Immature natural killer cell (primary cell): ENCODE measurements around the gene PDIA6. TPM values are rescaled to one million over a fixed set of nuclear protein-coding genes. Genes with fewer than 3 reads are reported as not detected.
"Not testable (repeated sequence)": the region's sequence is repeated elsewhere in the genome, so short reads cannot be mapped to it uniquely, and the experiment has no call there.

Experiments
- DNase-seq, 3 donors: peaks; one replicate each; pipeline ENCODE4 v3.0.0; 2022; ENCODE audit warnings: mixed read lengths in 1 of 3
- H3K27ac Mint-ChIP-seq, 6 donors: one replicate each; pipeline ENCODE4 v1.8.0; 2020; ENCODE audit warnings: mixed read lengths in 6 of 6, mild to moderate bottlenecking in 5 of 6, inconsistent platforms in 4 of 6, moderate library complexity in 3 of 6
- H3K27me3 Mint-ChIP-seq, 3 donors: one replicate each; pipeline ENCODE4 v1.8.0; 2020 to 2021; ENCODE audit warnings: low read depth in 3 of 3, mild to moderate bottlenecking in 3 of 3, mixed read lengths in 3 of 3, moderate library complexity in 3 of 3, inconsistent platforms in 1 of 3
- H3K36me3 Mint-ChIP-seq, 3 donors: one replicate each; pipeline ENCODE4 v1.8.0; 2020; ENCODE audit warnings: mixed read lengths in 3 of 3, inconsistent platforms in 2 of 3, mild to moderate bottlenecking in 2 of 3
- H3K4me1 Mint-ChIP-seq, 2 donors: one replicate each; pipeline ENCODE4 v1.8.0; 2020; ENCODE audit warnings: inconsistent platforms in 2 of 2, mild to moderate bottlenecking in 2 of 2, mixed read lengths in 2 of 2, moderate library complexity in 1 of 2
- H3K4me3 Mint-ChIP-seq, 5 donors: one replicate each; pipeline ENCODE4 v1.8.0; 2020; ENCODE audit warnings: mild to moderate bottlenecking in 5 of 5, mixed read lengths in 5 of 5, inconsistent platforms in 3 of 5, moderate library complexity in 3 of 5
- H3K9me3 Mint-ChIP-seq, 6 donors: one replicate each; pipeline ENCODE4 v1.8.0; 2020; ENCODE audit warnings: mild to moderate bottlenecking in 6 of 6, mixed read lengths in 6 of 6, inconsistent platforms in 4 of 6, moderate library complexity in 3 of 6
- polyA plus RNA-seq, 3 donors: library from polyadenylated mRNA; unstranded; fragments of 300-500 nt; fragmentation: Illumina TruSeq; gene quantifications; one replicate each; pipeline ENCODE4 v1.2.3, GENCODE V29; 2021

Gene PDIA6
- polyA plus RNA-seq, 3 donors from 2014 or later, result 216 to 424 (median 229) TPM

DNA sequence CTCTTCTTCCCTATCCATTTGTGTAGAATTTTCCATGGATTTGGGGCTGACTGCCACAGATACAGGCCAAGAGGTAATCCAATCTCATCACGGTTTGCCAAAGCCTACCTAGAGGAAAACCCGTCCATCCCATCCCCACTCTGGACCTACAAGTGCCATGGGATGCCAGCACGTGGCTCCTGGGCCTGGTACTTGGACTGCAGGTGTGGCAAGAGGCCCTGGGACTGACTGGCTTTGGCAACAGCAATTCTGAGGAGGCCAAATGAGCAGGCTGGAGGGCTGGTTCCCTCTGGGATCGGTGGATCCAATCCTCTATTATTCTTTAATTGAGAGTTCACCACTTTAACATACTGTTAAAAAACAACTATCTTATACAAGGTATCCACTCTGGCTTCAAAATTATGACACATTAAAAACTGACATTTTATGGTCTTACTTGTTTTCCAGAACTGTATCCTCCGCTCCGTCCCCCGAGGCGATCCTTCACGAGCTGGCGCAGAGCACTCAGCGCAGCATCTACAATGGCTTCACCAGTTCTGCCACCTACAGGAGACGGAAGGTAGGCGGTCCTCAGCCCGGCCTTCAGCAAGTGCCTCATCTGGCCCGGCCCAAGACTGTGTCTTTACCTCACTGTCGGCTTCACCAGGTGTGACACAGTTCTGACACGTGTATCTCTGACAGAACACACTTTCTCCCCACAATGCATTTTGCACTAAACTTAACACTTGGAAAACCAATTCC is 19.8 kb downstream of the PDIA6 start:
- Mint-ChIP-seq H3K36me3 (peaks cover 7 to 63% (median 41%) of the 10 kb centered on the region in 3 donors), H3K9me3 (no peaks in the 10 kb centered on the region), H3K27me3 (peaks cover 0 to 2% (median 0%) of the 10 kb centered on the region in 3 donors), H3K4me3 (no peak overlapping the region), H3K27ac (peak overlapping the region in 4 of 6 donors; percentile 12 to 94 (median 64)), H3K4me1 (peaks cover 6 to 15% of the 10 kb centered on the region in 2 donors)
- DNase-seq, result no peak

GRCh38 chr2:10792001-10792634 is 20.5 kb downstream of the PDIA6 start:
- peaks cover 0 to 2% (median 0%) of the 10 kb centered on the region in 3 donors for H3K27me3 Mint-ChIP-seq
- H3K4me1 Mint-ChIP-seq, result peaks cover 6 to 15% of the 10 kb centered on the region in 2 donors
- H3K36me3 Mint-ChIP-seq, result peaks cover 12 to 67% (median 41%) of the 10 kb centered on the region in 3 donors
- DNase-seq, result no peak
- no peaks in the 10 kb centered on the region for H3K9me3 Mint-ChIP-seq
- peak overlapping the region in 5 of 6 donors; percentile 35 to 94 (median 78) for H3K27ac Mint-ChIP-seq
- no peak overlapping the region for H3K4me3 Mint-ChIP-seq

GRCh38 chr2:10790228-10790973 is 22.2 kb downstream of the PDIA6 start:
- Mint-ChIP-seq H3K4me1 (peaks cover under 1 to 15% of the 10 kb centered on the region in 2 donors), H3K9me3 (no peaks in the 10 kb centered on the region), H3K36me3 (peaks cover 18 to 68% (median 44%) of the 10 kb centered on the region in 3 donors), H3K27ac (peak overlapping the region in 5 of 6 donors; percentile 45 to 94 (median 78)), H3K27me3 (no peaks in the 10 kb centered on the region), H3K4me3 (peak overlapping the region in 3 of 5 donors; percentile 72 to 83 (median 72))
- DNase-seq, result peak in 1 of 3 donors; percentile 12

DNA sequence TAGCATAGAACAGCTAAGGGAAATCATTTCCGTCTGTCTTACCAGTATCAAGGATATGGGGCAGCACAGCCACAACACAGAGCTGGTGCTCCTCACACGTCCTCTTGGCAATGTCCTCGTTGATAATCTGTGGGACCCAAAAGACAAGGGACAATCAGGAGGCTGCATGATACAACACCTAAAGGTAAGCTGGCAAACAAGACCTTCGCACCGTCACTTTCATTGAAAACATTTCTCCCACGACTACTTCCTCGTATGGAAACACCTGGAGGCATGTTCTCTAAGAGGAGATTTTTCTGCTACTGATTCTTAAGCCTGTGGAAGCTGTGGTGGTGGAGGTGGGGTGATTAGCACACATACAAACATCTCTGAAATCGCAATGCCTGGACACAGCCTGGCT is 23.7 kb downstream of the PDIA6 start:
- H3K27me3 Mint-ChIP-seq, result no peaks in the 10 kb centered on the region
- H3K9me3 Mint-ChIP-seq, result no peaks in the 10 kb centered on the region
- peak overlapping the region in 1 of 6 donors; percentile 20 for H3K27ac Mint-ChIP-seq
- H3K4me3 Mint-ChIP-seq, result no peak overlapping the region
- peaks cover 0 to 15% of the 10 kb centered on the region in 2 donors for H3K4me1 Mint-ChIP-seq
- no peak for DNase-seq
- H3K36me3 Mint-ChIP-seq, result peaks cover 20 to 70% (median 48%) of the 10 kb centered on the region in 3 donors

- peaks cover 0 to 13% of the 10 kb centered on the region in 2 donors for H3K4me1 Mint-ChIP-seq
- no peak overlapping the region for H3K4me3 Mint-ChIP-seq
- H3K9me3 Mint-ChIP-seq, result no peaks in the 10 kb centered on the region
- peaks cover 25 to 72% (median 51%) of the 10 kb centered on the region in 3 donors for H3K36me3 Mint-ChIP-seq
- peak in 1 of 3 donors; percentile 8 for DNase-seq
- peak overlapping the region in 1 of 6 donors; percentile 9 for H3K27ac Mint-ChIP-seq
- no peaks in the 10 kb centered on the region for H3K27me3 Mint-ChIP-seq
Measured at GRCh38 chr2:10787176-10787968, 25.2 kb downstream of the PDIA6 start.

DNA sequence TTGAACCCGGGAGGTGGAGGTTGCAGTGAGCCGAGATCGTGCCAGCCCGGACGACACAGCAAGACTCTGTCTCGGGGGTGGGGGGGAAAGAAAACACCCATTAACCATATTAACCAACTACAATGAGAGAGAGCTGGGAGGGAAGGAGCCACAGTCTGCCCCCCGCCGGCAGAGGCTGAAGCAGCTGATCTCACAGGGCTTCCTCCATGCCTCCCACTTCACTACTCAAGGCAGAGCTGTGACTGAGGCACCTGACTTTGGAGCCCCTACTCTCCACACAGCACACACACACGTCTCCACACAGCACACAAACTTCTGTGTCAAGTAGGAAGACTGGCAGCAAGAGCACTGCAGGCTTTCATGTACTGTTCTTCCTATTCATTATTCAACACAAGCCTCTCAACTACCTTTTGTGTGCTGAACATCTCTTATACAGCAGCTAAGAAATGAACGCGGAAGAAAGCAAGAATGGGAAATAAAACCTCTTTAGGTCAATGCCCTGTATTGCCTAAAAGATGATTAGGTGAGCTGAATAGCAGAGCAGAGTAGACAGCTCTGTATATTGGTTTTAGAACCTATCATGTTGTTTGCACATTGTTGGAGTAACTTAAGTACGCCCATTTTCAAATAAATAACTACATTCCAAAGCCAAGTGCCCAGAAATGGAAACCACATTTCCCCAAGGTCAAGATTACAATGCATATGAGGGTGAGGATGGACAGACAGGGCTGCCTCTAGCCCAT is 26.2 kb downstream of the PDIA6 start:
- Mint-ChIP-seq H3K9me3 (no peaks in the 10 kb centered on the region), H3K4me1 (peaks cover 0 to 11% of the 10 kb centered on the region in 2 donors), H3K27ac (peak overlapping the region in 1 of 6 donors; percentile 23), H3K27me3 (no peaks in the 10 kb centered on the region), H3K36me3 (peaks cover 23 to 70% (median 46%) of the 10 kb centered on the region in 3 donors), H3K4me3 (no peak overlapping the region)
- no peak for DNase-seq

GRCh38 chr2:10785260-10785659 is 27.3 kb downstream of the PDIA6 start:
- H3K27me3 Mint-ChIP-seq, result no peaks in the 10 kb centered on the region
- no peaks in the 10 kb centered on the region for H3K9me3 Mint-ChIP-seq
- no peak for DNase-seq
- no peak overlapping the region for H3K4me3 Mint-ChIP-seq
- H3K36me3 Mint-ChIP-seq, result peaks cover 19 to 66% (median 37%) of the 10 kb centered on the region in 3 donors
- peak overlapping the region in 1 of 6 donors; percentile 23 for H3K27ac Mint-ChIP-seq
- peaks cover 0 to 4% of the 10 kb centered on the region in 2 donors for H3K4me1 Mint-ChIP-seq

- Mint-ChIP-seq H3K27me3 (no peaks in the 10 kb centered on the region), H3K9me3 (no peaks in the 10 kb centered on the region), H3K4me1 (peaks cover 0 to 2% of the 10 kb centered on the region in 2 donors), H3K27ac (no peak overlapping the region), H3K4me3 (no peak overlapping the region), H3K36me3 (peaks cover 19 to 67% (median 37%) of the 10 kb centered on the region in 3 donors)
- DNase-seq, result no peak
Measured at GRCh38 chr2:10784719-10785118, 27.9 kb downstream of the PDIA6 start.

GRCh38 chr2:10783421-10783820 is 29.2 kb downstream of the PDIA6 start:
- Mint-ChIP-seq H3K27ac (peak overlapping the region in 1 of 6 donors; percentile 61), H3K4me3 (no peak overlapping the region), H3K9me3 (no peaks in the 10 kb centered on the region), H3K27me3 (peaks cover 0 to 1% (median 0%) of the 10 kb centered on the region in 3 donors), H3K36me3 (peaks cover 19 to 56% (median 27%) of the 10 kb centered on the region in 3 donors), H3K4me1 (no peaks in the 10 kb centered on the region)
- no peak for DNase-seq

- H3K9me3 Mint-ChIP-seq, result no peaks in the 10 kb centered on the region
- peaks cover 9 to 42% (median 22%) of the 10 kb centered on the region in 3 donors for H3K36me3 Mint-ChIP-seq
- DNase-seq, result no peak
- no peak overlapping the region for H3K4me3 Mint-ChIP-seq
- no peak overlapping the region for H3K27ac Mint-ChIP-seq
- H3K27me3 Mint-ChIP-seq, result peaks cover 0 to 1% (median 0%) of the 10 kb centered on the region in 3 donors
- H3K4me1 Mint-ChIP-seq, result no peaks in the 10 kb centered on the region
Measured at GRCh38 chr2:10781746-10782145, 30.8 kb downstream of the PDIA6 start.

- H3K4me1 Mint-ChIP-seq, H3K9me3 Mint-ChIP-seq, H3K4me3 Mint-ChIP-seq, H3K27ac Mint-ChIP-seq, DNase-seq, H3K27me3 Mint-ChIP-seq: not testable (repeated sequence)
- H3K36me3 Mint-ChIP-seq, result peaks cover 8 to 36% (median 17%) of the 10 kb centered on the region in 3 donors
Measured at GRCh38 chr2:10780821-10781220, 31.8 kb downstream of the PDIA6 start.

GRCh38 chr2:10780491-10780820 is 32.1 kb downstream of the PDIA6 start:
- peak overlapping the region in 1 of 6 donors; percentile 53 for H3K27ac Mint-ChIP-seq
- peaks cover 8 to 36% (median 17%) of the 10 kb centered on the region in 3 donors for H3K36me3 Mint-ChIP-seq
- no peak overlapping the region for H3K4me3 Mint-ChIP-seq
- no peaks in the 10 kb centered on the region for H3K4me1 Mint-ChIP-seq
- DNase-seq, result no peak
- no peaks in the 10 kb centered on the region for H3K9me3 Mint-ChIP-seq
- H3K27me3 Mint-ChIP-seq, result peaks cover 0 to 1% (median 0%) of the 10 kb centered on the region in 3 donors
